ENCODE results near the gene TSNAXIP1.
"Not testable (repeated sequence)": the region's sequence is repeated elsewhere in the genome, so short reads cannot be mapped to it uniquely, and the experiment has no call there.

Gene TSNAXIP1

DNA sequence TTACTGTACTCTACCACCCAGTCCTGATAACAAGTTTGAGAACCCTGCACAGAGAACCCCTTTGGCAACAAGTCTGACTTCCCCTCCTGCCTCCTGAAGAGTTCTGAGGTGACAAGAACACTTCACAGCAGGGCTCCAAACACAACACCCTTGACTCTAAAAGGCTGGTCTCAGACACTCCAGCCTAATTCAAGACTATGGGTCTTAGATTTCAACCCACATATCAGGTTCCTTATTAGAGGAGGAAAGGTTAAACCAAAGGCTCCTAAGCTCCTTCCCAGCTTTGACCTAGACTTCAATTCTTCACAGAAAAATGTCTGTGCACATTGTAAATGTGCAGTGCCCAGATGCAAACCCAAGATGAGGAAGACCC is 23.4 kb upstream of the TSNAXIP1 start:
- no peak for DNase-seq

DNA sequence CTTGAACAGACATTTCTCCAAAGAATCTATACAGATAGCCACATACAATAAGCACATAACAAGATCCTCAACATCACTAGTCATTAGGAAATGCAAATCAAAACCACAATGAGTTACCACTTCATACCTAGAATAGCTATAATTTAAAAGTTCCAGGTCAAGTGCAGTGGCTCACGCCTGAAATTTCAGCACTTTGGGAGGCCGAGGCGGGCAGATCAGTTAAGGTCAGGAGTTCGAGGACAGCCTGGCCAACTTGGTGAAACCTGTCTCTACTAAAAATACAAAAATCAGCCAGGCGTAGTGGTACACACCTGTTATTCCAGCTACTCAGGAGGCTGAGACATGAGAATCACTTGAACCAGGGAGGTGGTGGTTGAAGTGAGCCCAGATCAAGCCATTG is 20.2 kb upstream of the TSNAXIP1 start:
- no peak for DNase-seq

DNA sequence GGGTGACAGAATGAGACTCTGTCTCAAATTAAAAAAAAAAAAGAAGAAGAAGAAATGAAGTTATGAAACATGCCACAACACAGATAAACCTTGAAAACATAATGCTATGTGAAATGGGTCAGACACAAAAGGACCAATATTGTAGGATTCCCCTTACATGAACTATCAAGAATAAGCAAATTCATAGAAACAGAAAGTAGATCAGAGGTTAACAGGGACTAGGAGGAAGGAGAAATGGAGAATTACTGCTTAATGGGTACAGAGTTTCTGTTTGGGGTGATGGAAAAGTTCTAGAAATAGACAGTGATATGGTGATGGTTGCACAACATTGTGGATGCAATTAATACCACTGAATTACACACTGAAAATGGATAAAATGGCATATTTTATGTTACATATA is 16.6 kb upstream of the TSNAXIP1 start:
- no peak for DNase-seq

DNA sequence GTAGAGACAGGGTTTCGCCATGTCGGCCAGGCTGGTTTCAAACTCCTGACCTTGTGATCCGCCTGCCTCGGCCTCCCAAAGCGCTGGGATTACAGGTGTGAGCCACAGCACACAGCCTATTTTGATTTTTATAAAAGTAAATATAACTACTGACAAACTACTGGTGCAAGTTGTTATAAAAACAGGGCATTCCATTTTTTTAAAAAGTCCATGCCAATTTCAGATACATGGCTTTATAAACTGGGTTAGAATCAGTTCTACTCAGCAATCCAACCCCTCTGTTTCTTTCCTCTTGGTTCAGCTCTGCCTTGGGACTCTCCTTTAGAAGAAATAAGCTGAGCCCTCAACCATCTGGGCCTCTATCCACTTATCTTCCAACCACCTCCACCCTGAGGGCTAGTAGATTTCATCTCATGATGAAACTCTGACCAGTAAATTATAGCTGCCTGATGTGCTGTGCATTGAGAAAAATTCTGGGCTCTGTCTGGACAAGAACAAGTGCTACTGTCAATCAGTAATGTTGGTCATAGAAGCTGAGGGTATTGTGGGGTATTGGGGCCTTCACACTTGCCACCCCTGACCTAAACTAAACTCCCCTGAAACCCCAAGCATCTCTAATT is 10.5 kb upstream of the TSNAXIP1 start:
- no peak for DNase-seq

DNA sequence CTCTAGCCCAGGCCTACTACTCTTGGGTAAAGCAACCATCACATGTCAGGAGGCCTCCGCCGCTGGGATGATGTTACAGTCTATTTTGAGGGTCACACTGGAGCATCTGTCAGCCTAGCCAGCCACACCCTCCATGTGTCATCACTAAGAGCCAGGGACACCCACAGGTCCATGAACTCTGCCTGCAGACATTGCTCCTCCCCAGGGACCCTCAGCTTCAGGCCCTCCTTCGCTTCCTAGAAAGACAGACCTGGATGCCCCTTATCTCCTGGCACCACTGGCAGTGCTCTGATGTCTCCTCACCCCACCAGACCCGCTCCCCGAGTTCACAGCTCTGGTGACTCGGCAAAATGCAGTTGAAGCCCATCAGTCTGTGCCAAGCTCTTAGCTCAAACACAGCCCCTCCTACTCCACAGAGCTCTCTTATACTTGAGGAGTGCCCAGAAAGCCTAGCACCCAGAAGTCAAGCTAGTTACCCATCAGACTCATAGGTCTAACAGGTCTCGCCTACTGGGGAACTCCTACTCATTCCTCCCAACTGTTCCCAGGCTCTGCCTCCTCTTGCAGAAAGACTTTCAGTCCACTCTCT is 6.3 kb upstream of the TSNAXIP1 start:
- DNase-seq = no peak

DNA sequence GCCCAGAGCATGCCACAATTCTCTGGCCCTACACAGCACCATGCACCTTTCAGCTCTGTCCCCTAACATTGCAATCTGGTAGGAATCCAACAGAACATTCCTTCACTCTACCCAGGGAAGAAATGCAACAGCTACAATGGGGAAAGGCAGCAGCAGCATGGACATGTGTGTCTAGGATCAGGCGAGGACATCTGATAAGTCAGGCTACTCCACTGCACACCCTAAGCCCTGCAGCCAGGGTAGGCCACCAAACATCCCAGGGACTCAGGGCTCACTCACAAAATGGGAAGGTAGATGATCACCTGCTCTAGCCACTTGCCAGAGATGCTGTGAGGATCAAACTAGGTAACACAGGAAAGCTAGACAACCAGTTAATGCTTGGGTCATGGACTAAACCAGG is 5.4 kb upstream of the TSNAXIP1 start:
- DNase-seq = no peak

DNA sequence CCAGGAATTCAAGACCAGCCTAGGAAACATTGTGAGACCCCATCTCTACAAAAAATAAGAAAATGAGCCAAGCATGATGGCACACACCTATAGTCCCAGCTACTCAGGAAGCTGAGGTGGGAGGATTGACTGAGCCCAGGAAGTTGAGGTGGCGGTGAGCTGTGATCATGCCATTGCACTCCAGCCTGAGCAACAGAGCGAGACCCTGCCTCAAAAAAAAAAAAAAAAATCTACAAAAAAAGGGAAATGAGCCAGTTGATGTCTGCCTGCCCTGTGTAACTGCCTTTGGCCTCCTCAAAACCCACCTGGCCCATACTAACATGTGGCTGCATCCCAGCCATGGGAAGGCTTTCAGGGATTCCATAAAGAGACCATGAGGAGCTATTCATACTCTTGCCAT is 4.8 kb upstream of the TSNAXIP1 start:
- peak; percentile 69 for DNase-seq

DNA sequence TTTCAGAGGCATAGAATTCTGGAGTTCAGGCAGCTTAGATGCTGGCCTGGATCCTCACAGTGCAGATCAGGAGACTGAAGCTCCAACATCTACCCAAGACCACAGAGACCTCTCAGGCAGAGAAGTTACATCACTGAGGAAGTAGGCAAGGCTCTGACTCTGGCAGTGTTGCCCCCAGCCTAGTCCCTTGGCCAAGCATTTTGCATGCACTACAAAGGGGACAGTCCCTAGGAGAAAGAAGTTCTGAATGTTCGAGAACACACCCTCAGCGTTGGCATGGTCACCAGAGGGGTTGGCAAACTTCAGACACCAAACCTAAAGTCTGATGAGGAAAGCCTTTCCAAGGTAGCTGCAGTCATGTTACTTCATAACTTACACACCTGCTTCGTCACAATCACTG is 2.8 kb upstream of the TSNAXIP1 start:
- DNase-seq = peak; percentile 18

DNA sequence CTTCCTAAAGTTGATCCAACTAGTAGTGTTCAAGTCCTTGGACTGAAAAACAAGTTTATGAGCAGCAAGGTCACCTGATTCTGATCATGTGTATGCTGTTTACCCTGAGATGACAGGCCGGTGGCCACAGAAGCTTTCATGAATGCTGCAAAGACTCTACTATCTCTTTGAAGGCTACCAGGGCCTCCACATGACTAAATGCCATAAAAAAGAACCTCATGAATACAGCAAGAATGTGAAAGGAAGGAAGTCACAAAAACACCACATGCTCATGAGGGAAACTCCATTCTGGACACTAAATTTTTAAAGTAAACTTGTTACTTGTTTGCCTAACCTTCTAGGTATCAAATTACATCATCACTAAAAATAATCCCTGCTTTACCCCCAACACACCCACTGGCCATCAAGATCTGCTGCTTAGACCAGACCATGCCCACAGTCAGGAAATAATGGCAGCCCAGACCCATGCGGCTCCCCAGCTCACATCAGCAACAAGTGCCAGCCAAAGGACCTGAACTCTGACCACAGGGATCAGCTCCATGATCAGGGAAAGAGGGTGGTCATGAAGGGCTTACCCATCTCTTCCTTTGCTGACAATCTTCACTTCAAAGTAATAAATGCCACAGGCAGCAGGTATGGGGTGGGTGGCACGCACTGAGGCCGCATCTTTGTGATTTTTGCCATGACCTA is 1.7 kb upstream of the TSNAXIP1 start:
- DNase-seq = peak; percentile 16

DNA sequence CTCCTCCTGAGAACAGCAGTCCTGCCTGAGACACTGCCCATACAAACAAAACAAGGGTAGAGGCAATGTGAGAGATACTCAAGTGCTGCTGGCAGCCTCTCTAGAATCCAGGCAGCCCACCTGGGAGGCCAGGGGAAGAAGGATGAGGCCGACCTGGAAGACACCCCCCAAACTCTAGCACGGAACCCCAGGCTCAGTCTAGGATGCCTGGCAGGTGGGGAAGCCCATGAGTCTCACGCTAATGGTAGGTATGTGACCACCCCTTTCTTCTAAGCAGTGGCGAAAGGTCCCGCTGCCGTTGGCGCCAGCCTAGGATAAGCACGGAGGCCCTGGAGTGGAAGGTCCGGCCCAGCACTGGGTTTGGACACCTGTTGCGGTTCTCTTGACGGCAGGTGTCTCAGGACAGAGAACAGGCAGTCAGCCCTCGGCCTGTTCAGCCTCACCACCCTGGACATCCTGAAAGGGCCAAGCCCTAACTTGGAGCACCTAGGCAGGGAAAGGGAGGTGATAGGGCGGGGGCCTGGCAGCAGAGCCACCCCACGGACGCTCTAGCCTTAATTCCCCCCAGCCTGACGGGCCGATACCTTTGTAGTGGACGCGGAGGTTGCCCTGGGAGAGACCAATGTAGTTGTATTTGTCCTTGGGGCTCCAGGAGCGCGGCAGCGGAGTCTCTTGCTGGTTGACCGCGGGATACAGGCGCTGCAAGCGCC is 816 bp upstream of the TSNAXIP1 start:
- DNase-seq = no peak

DNA sequence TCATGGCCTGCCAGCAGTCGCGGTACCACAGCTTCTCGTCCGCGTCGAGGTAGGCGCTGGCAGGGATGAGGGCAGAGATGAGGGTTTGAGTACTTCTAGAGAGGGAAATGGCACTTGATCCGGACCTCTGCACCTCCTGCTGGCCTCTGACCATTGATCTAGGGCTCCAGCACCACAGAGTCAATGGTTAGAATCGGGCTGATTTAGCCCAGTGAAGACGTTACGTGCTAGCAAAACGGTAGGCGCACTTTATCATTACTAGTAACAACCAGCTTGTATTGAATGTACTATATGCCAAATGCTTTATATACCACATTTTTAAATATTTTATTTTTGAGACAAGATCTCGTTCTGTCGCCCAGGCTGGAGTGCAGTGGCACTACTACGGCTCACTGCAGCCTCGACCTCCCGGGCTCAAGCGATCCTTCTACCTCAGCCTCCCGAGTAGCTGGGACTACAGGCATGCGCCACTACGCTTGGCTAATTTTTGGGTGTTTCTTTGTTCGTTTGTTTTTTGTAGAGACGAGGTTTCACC is 526 bp downstream of the TSNAXIP1 start:
- no peak for DNase-seq

DNA sequence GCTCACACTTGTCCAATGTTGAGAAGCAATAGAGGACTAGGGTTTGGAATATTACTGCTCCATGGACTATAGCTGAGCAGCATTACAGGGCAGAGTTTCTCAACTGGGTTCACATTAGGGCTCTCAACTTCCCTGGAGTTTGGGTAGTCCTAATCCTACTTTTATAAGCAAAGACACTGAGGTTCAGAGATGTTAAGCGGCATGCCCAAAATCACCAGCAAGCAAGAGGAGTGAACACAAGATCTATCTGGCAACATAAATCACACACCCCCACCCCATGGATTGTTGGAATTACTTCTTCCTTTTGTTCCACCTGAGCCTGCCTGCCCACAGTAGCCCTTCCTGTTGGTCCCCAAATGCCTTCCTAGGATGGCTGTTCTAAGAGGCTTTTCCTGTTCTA is 5.2 kb downstream of the TSNAXIP1 start:
- no peak for DNase-seq

DNA sequence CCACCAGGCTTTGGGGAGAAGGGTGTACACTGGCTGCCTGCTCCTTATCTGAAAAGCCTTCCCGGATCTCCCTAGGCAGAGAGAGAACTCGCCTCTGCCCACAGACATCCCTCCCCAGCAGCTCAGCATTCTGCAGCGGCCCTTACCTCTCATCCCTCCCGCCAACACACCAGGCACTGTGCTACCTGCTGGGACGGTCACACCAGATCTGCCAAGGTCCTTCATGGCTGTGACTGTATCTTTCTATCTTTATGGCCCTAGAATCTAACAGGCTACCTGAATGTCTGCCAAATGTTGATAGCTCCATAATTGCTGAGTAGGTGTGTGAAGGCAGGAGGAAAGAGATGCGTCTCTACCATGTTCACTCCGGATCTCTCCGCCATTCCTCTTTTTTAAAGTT is 7.9 kb downstream of the TSNAXIP1 start:
- no peak for DNase-seq

DNA sequence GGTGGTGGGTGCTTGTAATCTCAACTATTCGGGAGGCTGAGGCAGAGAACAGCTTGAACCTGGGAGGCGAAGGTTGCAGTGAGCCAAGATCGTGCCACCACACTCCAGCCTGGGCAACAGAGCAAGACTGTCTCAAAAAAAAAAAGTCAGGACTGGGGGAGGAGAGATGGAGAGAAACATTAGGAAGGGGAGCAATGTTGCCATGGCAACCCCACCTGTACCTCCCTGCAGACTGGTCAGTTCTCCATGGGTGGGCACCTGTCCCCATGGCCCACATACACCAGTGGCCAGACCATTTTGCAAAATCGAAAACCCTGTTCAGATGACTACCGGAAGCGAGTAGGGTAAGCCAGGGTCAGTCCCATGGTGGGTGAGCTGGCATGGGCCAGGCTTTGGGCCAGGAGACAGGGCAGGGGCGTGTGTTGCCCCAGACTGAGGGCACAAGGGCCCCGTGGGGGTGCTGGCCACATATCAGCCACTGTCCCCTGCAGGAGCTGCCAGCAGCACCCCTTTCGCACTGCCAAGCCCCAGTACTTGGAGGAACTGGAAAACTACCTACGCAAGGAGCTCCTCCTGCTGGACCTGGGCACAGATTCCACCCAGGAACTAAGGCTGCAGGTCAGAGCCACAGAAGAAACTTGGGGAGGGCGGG is 14.0 kb downstream of the TSNAXIP1 start:
- no peak for DNase-seq

DNA sequence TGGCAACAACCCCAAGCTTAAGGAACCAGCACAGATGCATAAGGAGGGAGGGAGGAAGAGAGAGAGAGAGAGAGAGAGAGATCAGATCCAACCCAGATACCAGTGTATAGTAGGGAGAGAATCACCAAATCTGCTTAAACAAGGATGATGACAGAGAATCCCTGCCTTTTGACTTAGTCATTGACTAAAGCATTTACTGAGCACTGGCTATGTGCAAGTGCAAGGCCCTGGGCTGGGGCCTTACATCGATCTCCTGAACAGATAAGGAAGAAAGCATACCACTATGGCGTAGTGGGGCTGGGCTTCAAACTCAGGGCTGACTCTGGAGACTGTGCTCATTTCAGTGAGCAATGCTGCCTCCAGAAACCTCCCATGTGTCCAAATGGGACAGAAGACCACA is 15.8 kb downstream of the TSNAXIP1 start:
- DNase-seq = no peak

DNA sequence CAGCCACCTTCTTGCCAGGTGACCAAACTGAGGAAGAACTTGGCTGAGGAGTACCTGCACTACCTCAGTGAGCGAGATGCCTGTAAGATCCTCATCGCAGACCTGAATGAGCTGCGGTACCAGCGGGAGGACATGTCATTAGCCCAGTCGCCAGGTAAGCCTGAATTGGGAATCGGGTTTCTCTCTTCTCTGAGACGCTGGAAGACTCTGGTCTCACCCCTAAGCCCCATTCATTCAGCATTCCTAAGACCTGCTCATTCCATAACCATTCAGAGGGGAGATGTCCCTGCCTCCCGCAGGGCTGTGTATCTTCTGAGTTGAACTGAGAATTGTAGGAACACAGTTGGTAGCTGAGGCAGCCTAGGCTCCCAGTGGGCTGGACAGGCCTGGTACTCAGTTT is 18.4 kb downstream of the TSNAXIP1 start:
- DNase-seq = no peak

DNA sequence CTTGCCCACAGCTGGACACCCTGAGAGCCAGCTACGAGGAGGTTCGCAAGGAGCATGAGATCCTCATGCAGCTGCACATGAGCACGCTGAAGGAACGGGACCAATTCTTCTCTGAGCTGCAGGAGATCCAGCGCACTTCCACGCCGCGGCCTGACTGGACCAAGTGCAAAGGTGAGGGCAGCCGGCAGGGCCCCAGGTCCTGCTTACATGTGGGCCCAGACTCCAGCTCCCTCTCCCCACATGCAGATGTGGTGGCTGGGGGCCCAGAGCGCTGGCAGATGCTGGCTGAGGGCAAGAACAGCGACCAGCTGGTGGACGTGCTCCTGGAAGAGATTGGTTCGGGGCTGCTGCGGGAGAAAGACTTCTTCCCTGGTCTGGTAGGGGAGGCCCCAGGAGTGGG is 19.2 kb downstream of the TSNAXIP1 start:
- DNase-seq = no peak

DNA sequence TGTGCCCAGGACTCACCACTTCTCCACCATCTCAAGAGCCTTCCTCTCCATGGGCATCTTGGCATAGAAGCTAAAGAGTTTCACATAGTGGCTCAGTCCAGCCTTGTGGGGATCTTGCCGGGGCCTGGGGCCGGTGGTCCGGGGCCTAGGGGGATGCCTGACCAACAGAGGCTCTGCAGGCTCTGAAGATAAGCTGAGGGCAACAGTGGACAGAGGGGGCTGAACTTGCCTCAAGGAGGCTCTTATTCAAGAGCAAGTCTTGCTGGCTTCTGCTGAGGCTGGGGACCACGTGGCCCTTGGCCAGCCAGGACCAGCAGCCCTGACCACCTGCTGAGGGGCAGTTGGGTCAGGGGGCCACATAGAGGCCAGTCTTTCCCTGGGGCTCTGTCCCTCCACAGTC is 22.0 kb downstream of the TSNAXIP1 start:
- DNase-seq = no peak

DNA sequence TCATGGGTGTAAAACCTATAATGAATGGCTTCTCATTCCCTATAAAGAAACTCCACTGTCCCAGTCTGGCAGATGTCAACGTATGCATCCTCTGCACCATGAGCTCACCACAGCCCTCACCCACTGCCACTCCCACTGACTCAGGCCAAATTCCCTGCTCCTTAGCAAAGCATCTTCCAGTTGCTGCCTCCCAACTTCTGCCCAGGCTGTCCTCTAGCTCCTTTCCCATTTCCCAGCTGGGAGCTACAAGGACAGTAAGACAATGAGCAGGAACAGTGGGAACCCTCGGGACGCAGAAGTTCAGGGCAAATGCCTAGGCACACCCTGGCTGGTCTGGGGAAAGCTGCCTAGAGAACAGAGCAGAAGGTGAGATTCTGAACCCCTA is 26.3 kb downstream of the TSNAXIP1 start:
- no peak for DNase-seq

DNA sequence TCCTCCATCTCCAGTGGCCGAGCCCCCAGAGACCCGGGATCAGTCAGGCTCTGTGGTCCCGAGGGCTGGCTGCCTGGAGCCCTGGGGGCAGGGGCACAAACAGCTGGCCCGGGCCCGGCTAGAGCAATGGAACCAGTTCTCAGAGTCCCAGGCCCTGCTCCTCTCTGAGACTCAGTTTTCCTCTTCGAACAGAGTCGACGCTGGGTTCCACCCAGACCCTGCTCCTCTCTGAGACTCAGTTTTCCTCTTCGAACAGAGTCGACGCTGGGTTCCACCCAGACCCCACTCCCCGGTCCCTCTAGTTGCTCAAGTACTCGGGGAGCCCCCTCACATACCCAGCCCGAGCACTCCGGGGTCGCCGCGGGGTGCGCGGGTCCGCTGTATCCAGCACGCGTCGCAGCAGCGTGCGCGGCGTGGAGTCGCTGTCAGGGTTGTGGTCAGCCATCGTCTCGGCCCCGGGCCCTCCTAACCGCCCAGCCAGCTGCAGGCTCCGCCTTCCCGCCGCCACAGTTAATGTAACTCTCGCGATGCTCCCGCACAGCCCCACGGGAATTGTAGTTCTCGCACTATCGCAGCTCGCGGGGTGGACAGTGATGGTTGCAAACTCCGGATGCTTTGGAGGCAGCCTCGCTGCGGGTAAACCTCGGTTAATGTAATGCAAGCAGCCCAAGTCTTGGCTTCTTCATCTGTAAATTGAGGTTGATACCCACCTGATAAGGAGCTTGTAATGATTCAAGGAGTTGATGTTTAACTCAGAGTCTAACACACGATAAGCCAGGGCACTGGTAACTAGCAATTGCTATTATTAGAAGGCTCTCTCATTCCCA is 26.9 kb downstream of the TSNAXIP1 start:
- peak; percentile 97 for DNase-seq

DNA sequence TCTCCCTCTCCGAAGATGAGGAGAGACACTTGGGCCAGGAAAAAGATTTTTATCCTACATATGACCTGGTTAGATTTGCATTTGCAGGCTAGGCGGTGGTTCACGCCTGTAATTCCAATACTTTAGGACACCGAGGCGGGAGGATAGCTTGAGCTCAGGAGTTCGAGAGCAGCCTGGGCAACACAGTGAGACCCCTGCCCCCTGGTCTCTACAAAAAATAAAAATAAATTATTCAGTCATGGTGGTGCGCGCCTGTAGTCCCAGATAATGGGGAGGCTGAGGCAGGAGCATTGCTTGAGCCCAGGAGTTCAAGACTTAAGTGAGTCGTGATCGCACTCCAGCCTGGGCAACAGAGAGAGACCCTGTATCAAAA is 27.5 kb downstream of the TSNAXIP1 start:
- no peak for DNase-seq

DNA sequence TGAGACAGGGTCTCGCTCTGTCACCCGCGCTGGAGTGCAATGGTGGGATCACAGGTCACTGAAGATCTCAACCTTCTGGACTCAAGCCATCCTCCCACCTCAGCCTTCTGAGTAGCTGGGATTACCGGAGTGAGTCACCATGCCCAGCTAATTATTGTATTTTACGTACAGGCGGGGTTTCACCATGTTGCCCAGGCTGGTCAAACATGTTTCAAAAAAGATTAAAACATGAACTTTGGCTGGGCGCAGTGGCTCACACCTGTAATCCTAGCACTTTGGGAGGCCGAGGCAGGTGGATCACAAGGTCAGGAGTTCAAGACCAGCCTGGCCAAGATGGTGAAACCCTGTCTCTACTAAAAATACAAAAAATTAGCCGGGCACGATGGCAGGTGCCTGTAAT is 30.5 kb downstream of the TSNAXIP1 start:
- DNase-seq = not testable (repeated sequence)
